ENCODE data around the gene NTN4. TPM values are rescaled to one million over a fixed set of nuclear protein-coding genes. Genes with fewer than 3 reads are reported as not detected.

Gene NTN4
- total RNA-seq, 4 donors from 2014 or later, result 4.0 to 10.0 (median 5.7) TPM

DNA sequence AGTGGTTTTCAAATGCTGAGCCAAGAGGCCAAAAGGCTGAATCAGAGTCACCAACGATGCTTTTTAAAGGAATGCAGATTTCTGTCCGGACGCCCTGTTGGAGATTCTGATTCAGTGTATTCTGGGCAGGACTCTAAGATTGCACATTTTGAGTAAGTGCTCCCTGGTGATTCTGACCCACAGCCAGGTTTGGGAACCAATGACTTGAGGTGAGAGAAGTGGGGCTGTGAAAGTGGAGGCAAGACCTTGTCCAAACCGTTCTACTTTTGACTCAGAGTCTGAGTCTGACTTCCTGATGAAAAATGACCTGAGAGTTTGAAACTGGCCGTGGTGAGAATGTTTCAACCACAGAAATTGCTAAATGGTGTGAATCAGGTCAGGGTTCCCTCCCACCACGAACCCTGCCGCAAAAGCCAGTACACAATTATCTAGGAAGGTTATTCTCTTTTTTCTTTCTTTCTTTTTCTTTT lies 90.2 kb downstream of the NTN4 start:
- peak overlapping the region in 2 of 4 donors; percentile 43 to 47 for H3K27ac ChIP-seq
- intact Hi-C loops (cut with DNase I; ENCODE audit: low total_unique reads), result no loop called here
- no peaks in the 10 kb centered on the region for H3K9me3 ChIP-seq
- H3K4me3 ChIP-seq, result no peak overlapping the region
- DNase-seq, result peak in 1 of 2 donors; percentile 14
- no peaks in the 10 kb centered on the region for H3K27me3 ChIP-seq
- H3K4me1 ChIP-seq, result no peaks in the 10 kb centered on the region
- ATAC-seq, result peak; percentile 33 to 58
- no peak for TF ChIP-seq POLR2A (IDR thresholded peaks at IDR 0.05)
- TF ChIP-seq CTCF (IDR thresholded peaks at IDR 0.05 in 4 of 5, conservative IDR thresholded peaks at IDR 0.05 in 1 of 5), result no peak
- H3K36me3 ChIP-seq, result no peaks in the 10 kb centered on the region
- in situ Hi-C loops (cut with MboI; ENCODE audit: low sequenced_read_pairs in 4 of 4), result no loop called here

- no peak for DNase-seq
These were observed 91.0 kb downstream of the NTN4 start for GRCh38 chr12:95699579-95699978.

GRCh38 chr12:95694136-95694535 lies 96.4 kb downstream of the NTN4 start:
- no peaks in the 10 kb centered on the region for H3K9me3 ChIP-seq
- in situ Hi-C loops (cut with MboI; ENCODE audit: low sequenced_read_pairs in 4 of 4), result no loop called here
- no peaks in the 10 kb centered on the region for H3K4me1 ChIP-seq
- ATAC-seq (no peak), DNase-seq (no peak)
- TF ChIP-seq POLR2A (IDR thresholded peaks at IDR 0.05), result no peak
- TF ChIP-seq CTCF (IDR thresholded peaks at IDR 0.05 in 4 of 5, conservative IDR thresholded peaks at IDR 0.05 in 1 of 5), result no peak
- H3K27ac ChIP-seq, result peak overlapping the region; percentile 5 to 22 (median 18)
- no peaks in the 10 kb centered on the region for H3K27me3 ChIP-seq
- no peaks in the 10 kb centered on the region for H3K36me3 ChIP-seq
- intact Hi-C loops (cut with DNase I; ENCODE audit: low total_unique reads), result no loop called here
- no peak overlapping the region for H3K4me3 ChIP-seq

More at GRCh38 chr12:95699579-95699978, 91.0 kb downstream of the NTN4 start:
- intact Hi-C loops (cut with DNase I; ENCODE audit: low total_unique reads) (no loop called here), in situ Hi-C loops (cut with MboI; ENCODE audit: low sequenced_read_pairs in 4 of 4) (no loop called here)
- Histone ChIP-seq H3K4me1 (no peaks in the 10 kb centered on the region), H3K27me3 (no peaks in the 10 kb centered on the region), H3K9me3 (no peaks in the 10 kb centered on the region), H3K27ac (peak overlapping the region in 2 of 4 donors; percentile 3 to 43), H3K4me3 (no peak overlapping the region), H3K36me3 (no peaks in the 10 kb centered on the region)
- ATAC-seq, result no peak
- TF ChIP-seq CTCF (IDR thresholded peaks at IDR 0.05 in 4 of 5, conservative IDR thresholded peaks at IDR 0.05 in 1 of 5) (no peak), POLR2A (IDR thresholded peaks at IDR 0.05) (no peak)

GRCh38 chr12:95693689-95694088 lies 96.9 kb downstream of the NTN4 start:
- DNase-seq (no peak), ATAC-seq (no peak)
- Histone ChIP-seq H3K4me3 (no peak overlapping the region), H3K9me3 (no peaks in the 10 kb centered on the region), H3K27me3 (no peaks in the 10 kb centered on the region), H3K4me1 (no peaks in the 10 kb centered on the region), H3K36me3 (no peaks in the 10 kb centered on the region), H3K27ac (peak overlapping the region in 2 of 4 donors; percentile 15 to 20)
- intact Hi-C loops (cut with DNase I; ENCODE audit: low total_unique reads) (no loop called here), in situ Hi-C loops (cut with MboI; ENCODE audit: low sequenced_read_pairs in 4 of 4) (no loop called here)
- TF ChIP-seq POLR2A (IDR thresholded peaks at IDR 0.05) (no peak), CTCF (IDR thresholded peaks at IDR 0.05 in 4 of 5, conservative IDR thresholded peaks at IDR 0.05 in 1 of 5) (no peak)
